ENCODE data around the gene PRMT2. TPM values are rescaled to one million over a fixed set of nuclear protein-coding genes. Genes with fewer than 3 reads are reported as not detected.

Gene PRMT2
- polyA plus RNA-seq, 3 donors, result 38.9 to 99.8 (median 77.8) TPM

DNA sequence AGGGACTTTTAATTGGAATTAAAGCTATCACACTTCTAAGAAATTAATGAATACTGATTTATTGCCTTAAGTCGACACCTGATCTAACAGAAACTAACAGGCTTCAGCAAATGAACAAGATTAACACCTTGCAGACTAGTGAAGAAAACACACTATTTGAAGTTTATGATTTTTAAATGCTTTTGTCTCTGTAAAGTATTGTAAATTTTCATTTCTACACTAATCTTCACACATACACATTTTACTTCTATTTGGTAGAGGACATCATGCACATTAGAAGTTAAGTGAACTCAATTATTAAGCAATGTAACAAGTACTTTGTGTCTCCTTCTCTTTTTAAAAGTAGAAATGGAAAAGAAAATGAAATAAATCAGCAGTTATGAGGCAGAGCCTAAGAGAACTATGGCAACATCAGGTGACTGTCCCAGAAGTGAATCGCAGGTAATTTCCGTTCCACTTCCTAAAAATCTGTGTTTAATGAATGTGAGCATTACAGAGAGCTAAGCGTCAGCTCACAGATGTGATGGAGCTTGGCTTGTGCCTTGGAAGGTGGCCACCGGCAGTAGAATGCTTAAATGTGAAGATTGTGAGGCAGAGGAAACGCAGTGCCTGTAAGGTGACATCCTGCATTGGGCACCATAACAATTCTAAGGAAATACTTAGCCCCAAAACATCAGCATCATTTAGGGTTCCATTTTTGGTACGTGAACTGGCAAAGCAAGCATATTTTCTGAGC lies 1.2 kb downstream of the PRMT2 start:
- no peak overlapping the region for H3K27ac ChIP-seq (ENCODE audit: low read depth, low read length)
- WGBS, 3 donors, result 64 to 72% (median 68%) methylated on average over 7 of the region's 7 CpGs

DNA sequence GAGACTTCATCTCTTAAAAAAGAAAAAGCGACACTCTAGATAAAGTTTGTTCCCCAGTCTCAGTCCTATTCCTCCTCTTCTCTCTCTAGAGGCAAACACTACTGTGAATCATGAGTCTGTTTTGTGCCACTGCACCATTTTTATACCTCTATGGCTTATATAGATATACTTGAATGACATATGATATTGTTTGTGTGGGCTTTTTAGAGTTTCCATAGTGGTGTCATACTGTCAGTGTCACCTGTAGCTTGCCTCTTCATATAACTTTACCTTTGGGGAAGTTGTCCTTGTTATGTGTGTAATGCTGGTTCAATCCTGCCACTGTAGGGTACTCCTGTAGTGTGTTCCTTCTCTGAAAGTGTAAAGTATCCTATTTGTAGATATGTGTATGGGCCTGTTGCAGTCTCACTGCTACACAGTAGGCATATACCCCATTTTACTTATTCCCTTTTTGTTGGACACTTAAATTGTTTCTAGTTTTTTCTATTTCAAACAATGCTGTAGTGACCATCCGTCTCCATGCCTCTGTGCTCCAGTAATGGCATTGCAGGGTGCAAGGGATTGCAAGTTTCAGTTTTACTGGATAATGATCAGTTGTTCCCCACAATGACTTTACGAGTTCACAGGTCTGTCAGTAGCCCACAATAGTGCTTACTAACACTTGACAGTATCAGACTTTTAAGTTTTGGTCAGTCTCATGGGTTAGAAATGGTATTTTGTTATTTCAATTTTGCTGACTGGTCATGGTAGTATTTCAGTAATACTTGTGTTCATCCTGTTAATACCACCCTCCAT lies 2.7 kb downstream of the PRMT2 start:
- 49 to 68% (median 57%) methylated on average over 3 of the region's 3 CpGs for WGBS, 3 donors
- no peak overlapping the region for H3K27ac ChIP-seq (ENCODE audit: low read depth, low read length)

DNA sequence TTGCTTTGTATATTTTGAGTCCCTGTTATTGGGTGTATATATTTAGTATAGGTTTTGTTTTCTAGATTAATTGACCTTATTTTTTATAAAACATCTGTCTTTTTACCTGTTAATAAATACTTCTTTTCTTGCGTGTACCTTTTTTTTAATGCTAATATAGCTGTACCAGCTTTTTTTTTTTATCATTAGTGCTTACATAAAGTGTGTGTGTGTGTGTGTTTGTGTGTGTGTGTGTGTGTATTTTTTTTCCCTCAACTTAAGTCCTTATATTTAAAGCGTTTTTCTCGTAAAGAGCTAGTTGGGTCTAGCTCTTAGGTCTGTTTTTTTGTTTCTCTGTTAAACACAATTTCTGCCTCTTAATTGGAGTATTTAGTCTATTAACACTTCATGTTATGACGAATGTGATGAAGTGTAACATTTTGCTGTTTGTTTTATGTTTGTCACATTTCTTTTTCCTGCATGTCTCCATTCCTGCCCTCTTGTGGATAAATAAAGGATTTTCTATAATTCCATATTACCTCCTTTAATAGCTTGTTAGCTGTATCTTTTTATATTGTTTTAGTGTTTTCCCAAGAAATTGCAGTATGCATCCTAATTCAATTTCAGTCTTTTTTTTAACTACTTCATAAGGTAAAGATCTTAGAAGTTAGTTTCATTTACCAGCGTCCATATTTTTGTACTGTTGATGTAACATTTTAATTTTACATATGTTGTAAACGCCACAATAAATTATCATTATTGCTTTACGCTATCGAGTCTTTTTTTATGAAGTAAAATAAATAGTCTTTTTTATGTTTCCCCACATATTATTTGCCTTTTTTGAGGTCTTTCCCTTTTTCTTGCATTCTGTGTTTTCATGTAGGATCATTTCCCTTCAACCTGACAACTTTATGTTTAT lies 4.3 kb downstream of the PRMT2 start:
- WGBS, 3 donors, result 83 to 87% (median 83%) methylated on average over 8 of the region's 8 CpGs

DNA sequence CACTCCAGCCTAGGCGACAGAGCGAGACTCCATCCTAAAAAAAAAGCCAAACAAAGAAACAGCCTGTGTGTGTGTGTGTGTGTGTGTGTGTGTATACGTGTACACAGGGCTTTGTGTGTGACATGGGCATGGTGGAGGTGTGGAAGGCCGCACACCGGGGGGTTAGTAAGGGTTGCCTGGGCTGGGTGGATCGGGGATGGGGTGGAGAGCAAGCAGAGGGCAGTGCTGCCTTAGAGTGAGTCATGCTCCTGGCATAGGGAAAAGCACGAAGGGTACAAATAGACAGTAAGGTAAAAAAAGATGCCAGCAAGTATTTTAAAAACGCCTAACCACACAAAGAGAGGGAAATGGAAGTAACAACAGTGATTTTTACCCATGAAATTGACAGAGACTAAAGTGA lies 6.2 kb downstream of the PRMT2 start:
- WGBS, 3 donors, result 85 to 88% (median 85%) methylated on average over 8 of the region's 8 CpGs
- no peak overlapping the region for H3K27ac ChIP-seq (ENCODE audit: low read depth, low read length)

More for the DNA sequence above, 4.3 kb downstream of the PRMT2 start:
- no peak overlapping the region for H3K27ac ChIP-seq (ENCODE audit: low read depth, low read length)

DNA sequence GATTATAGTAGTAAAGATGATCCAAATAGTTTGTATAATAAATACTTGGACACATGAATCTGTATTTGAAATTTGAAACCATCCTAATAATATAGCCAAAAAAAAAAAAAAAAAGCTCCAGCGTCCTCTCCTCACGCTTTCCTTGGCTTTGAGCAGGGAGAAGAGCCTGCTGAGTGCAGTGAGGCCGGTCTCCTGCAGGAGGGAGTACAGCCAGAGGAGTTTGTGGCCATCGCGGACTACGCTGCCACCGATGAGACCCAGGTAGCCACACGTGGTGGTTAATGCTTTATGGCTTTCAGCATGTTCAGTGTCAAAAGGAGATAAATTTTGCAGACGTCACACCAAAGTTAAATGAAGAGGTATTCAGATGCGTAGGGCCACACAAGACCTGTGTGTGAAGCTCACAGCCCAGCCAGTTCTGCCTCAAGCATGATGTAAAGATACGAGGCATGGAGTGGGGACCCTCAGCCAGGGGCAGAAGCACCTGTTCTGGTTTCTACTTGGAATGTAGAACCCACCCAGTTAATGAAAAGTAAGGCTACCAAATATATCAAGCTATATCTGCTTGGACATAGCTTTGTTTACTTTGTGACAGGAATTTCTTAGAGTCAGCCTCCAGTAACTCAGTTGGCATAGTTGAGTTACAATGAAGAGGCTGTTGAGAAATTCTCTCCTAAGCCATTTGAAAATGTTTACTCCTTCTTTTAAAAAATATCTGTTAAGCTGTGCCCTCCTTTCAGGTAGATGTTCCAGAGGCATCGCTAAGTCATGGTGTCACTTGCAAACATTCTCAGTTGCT lies 8.1 kb downstream of the PRMT2 start:
- no peak overlapping the region for H3K27ac ChIP-seq (ENCODE audit: low read depth, low read length)
- 81 to 86% (median 83%) methylated on average over 11 to 12 of the region's 12 CpGs for WGBS, 3 donors

DNA sequence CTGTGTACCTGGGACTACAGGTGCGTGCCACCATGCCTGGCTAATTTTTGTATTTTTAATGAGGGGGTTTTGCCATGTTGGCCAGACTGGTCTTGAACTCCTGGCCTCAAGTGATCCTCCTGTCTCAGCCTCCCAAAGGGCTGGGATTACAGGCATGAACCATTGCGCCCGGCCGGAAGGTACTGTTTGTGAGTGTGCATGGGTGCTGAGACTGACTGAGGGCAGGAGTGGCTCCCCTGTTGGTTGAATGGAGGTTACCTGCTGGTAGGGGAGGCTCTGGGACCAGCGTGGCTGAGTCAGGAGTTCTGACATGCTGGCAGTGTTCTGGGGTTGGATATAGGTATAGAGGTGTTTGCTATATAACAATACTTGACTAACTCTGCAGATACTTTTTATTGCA lies 10.4 kb downstream of the PRMT2 start:
- 96 to 98% (median 97%) methylated on average over 5 of the region's 5 CpGs for WGBS, 3 donors
- no peak overlapping the region for H3K27ac ChIP-seq (ENCODE audit: low read depth, low read length)

DNA sequence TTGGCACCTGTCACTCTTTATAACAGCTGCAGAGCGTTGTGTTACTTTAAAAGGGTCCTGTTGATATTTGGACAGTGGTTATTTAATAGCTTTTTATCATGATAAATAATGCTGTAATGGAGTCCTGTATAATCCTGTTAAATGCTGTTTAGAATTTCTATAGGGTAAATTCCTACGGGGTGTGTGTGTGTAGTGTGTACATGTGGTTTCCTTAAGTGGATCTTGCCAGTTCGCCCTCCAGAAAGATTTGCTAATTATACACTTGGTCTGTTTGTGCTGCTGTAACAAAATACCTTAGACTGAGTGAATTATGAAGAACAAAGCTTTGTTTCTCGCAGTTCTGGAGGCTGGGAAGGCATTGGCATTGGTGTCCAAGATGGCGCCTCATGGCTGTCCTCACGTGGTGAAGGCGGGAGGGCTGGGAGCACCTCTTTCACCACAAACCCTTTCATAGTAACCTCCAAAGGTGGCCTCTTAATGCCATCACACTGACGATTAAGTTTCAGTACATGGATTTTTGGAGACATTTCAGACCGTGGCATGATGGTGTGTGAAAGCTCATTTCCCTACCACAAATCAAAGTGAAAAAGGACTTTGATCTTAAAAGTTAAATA lies 11.2 kb downstream of the PRMT2 start:
- H3K27ac ChIP-seq (ENCODE audit: low read depth, low read length), result no peak overlapping the region
- 94 to 96% (median 96%) methylated on average over 9 of the region's 9 CpGs for WGBS, 3 donors

DNA sequence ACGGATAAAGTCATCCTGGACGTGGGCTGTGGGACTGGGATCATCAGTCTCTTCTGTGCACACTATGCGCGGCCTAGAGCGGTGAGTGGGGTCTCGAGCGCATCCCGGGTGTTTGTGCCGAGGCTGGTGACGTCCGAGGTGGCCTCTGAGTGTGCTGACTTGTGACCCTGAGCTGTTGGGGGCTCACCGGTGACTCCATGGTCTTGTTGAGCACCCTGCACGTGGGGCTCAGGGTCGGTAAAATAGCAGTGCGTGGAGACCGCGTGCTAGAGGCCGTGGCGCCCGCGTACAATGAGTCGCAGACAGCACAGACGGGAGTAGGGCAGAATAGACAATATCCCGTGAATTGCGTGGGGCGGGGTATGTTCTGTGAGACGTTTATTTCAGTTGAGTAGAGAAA lies 13.1 kb downstream of the PRMT2 start:
- H3K27ac ChIP-seq (ENCODE audit: low read depth, low read length), result no peak overlapping the region
- WGBS, 3 donors, result 93 to 96% (median 95%) methylated on average over 27 of the region's 27 CpGs

DNA sequence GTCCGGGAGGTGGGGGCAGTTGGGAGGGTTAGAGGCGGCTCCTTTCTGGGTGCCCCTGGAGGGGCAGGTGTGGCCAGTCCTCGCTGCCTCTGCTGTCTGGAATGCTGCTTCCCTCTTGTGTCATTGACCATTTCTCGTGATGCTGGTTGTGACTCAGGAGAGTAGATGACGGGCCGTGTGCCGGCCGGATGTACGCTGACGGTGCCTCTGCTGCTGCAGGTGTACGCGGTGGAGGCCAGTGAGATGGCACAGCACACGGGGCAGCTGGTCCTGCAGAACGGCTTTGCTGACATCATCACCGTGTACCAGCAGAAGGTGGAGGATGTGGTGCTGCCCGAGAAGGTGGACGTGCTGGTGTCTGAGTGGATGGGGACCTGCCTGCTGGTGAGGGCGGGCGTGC lies 13.9 kb downstream of the PRMT2 start:
- no peak overlapping the region for H3K27ac ChIP-seq (ENCODE audit: low read depth, low read length)
- 93 to 96% (median 94%) methylated on average over 19 of the region's 19 CpGs for WGBS, 3 donors

DNA sequence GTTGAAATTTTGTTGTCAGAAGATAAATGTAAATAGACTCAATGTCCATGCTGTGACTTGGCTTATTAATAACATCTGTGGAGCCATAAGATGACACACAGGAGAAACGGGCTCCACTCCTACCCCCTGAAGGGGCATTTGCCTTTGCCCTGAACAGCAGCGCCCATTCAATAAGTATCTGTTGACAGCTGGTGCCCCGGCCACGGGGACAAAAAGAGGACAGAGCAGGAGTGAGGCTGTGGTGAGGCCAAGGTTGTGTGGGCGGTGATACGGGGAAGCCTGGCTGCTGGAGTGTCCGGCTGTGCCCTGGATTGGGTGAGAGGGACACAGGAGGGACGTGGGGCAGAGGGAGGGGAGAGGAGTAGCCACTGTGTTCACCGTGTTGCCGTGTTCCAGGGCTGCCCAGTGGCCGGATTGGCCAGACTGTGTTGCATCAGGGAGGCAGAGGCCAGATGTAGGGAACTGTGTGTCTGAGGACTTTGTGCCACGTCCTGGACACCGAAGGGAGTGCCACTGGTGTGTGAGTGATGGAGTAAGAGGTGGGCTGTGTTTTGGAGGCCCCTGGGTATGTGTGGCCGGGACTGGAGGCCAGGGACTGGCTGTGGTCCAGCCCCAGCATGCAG lies 15.1 kb downstream of the PRMT2 start:
- WGBS, 3 donors, result 90 to 96% (median 92%) methylated on average over 14 of the region's 14 CpGs
- H3K27ac ChIP-seq (ENCODE audit: low read depth, low read length), result no peak overlapping the region

DNA sequence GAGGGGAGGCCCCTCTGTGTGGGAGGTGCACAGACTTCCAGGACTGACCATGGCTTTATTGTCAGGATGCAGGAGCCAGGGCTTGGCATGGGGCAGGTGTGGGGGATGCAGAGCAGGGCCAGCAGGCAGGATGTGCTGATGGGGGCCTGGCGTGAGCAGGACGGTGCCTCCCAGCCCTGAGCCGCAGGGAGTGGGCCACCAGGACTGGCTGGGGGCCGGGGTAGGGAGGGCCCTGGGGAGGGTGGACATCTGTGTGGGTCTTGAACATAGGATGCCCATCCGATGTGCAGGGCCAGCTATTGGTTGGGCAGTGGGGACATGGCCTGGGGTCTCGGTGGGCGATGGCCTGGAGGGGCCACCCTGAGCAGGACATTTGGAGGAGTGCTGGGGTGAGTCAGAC lies 15.6 kb downstream of the PRMT2 start:
- no peak overlapping the region for H3K27ac ChIP-seq (ENCODE audit: low read depth, low read length)
- WGBS, 3 donors, result 87 to 99% (median 96%) methylated on average over 7 of the region's 7 CpGs

DNA sequence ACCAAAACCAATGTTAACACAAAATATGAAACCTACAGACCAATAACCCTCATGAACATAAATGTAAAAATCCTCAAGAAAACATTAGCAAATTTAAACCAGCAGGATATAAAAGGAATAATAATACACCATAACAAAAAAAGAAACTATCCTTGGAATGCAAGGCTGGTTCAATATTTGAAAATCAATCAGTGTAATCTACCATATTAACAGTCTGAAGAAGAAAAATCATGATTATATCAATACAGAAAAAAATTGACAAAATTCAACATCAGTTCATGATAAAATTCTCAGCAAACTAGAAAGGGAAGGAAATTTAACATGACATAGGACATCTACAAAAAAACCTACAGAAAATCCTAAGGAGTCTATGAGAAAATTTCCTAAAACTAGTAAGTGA lies 19.8 kb downstream of the PRMT2 start:
- no peak overlapping the region for H3K27ac ChIP-seq (ENCODE audit: low read depth, low read length)

DNA sequence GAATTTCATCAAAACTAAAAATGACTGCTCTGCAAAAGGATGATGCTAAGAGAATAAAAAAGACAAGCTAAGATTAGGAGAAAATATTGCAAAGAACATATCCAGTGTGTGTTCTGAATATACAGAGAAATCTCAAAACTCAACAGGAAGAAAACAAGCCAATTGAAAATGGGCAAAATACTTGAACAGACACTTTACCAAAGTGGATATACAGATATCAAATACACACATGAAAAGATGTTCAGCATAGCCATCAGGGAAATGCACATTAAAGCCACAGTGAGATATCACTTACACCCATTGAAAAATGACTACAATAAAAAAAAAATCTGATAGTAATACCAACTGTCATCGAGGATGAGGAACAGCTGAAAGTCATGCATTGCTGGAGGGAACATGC lies 21.3 kb downstream of the PRMT2 start:
- no peak overlapping the region for H3K27ac ChIP-seq (ENCODE audit: low read depth, low read length)
- 97 to 100% (median 100%) methylated on average over 1 of the region's 1 CpG for WGBS, 3 donors

DNA sequence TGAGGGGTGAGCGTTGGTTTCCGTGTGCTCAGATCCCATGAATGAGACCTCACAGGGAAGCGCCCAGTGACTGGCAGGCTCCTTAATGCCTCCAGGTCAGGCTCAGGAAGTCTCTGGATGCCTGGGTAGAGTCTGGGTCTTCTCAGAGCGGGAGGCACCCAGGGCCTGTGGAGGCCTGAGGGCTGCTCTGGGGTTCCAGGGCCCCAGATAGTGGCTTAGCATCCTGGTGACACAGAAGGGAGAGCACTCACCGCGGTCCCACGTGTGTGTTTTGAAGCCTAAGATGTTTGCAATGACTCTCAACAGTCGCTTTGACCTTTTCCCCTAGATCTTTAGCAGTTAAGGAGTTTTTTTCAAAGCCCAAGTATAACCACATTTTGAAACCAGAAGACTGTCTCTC lies 25.0 kb downstream of the PRMT2 start:
- no peak overlapping the region for H3K27ac ChIP-seq (ENCODE audit: low read depth, low read length)
- 90 to 94% (median 92%) methylated on average over 8 of the region's 8 CpGs for WGBS, 3 donors

DNA sequence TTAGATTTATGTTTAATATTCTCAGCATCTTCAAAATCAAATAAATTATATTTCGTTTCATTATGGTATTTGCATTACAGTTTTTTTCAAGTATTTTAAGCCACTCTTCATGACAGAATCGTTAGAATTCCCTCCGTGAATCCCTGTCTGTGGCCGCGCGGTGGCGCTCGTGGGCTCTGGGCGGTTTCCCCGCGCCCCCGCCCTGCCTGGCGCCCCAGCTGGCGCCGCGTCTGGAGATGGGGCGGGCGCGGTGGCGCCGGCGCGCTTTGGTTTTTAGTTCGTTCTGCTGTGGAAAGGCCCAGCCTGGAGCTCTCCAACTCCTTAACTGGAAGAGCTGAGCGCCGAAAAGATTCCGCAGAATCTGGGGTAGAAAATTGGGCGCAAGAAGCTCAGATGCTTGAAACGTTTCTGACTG lies 25.7 kb downstream of the PRMT2 start:
- 12 to 36% (median 35%) methylated on average over 29 of the region's 29 CpGs for WGBS, 3 donors

DNA sequence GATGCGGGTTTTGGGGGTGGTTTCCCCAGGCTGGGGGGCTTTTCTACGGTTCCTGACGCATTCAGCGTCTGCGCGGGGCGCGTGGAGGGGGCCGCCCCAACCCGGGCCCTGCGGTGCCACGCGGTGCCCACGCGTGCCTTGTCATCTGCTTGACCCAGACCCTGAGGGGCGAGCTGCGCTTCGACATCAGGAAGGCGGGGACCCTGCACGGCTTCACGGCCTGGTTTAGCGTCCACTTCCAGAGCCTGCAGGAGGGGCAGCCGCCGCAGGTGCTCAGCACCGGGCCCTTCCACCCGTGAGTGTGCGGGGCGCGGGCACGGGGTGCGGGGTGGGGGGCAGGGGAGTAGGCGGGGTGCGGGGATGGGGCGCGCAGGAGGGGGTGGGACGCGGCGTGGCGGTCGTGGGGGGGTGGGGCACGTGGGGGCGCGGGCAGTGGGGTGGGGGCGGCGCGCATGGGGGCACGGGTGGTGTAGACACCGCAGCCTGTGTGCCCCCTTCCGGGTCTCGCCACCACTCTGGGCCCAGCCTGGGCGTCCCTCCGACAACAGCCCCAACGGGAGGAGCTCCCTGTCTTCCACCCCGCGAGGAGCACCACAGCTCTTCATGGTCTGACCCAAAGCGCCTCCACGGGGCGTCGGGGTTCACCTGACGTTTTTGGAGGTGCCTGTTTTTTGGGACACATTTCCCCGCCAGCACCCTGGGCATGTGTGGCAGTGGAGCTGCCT lies 26.3 kb downstream of the PRMT2 start:
- 72 to 73% (median 72%) methylated on average over 44 to 61 of the region's 61 CpGs for WGBS, 3 donors
- H3K27ac ChIP-seq (ENCODE audit: low read depth, low read length), result no peak overlapping the region

More for the DNA sequence above, 25.7 kb downstream of the PRMT2 start:
- H3K27ac ChIP-seq (ENCODE audit: low read depth, low read length), result no peak overlapping the region

DNA sequence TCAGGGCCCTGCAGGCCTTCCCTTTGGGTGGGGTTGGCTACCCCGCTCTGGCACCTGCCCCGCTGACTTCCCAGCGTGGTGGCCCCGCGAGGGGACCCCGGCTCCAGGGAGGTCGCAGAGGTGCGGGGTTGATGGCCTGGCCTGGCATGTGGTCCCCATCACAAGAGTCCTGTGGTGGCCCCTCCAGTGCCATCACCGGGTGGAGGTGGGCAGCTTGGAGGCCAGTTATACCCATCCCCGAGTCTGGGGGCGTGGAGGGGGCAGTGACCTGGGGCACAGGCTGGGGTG lies 26.8 kb downstream of the PRMT2 start:
- 90 to 97% (median 93%) methylated on average over 11 of the region's 11 CpGs for WGBS, 3 donors
- H3K27ac ChIP-seq (ENCODE audit: low read depth, low read length), result no peak overlapping the region

Data from adipose tissue (tissue), 3 donors.